Epithelial cell of esophagus (primary cell): ENCODE data around the gene CHMP2B.

Experiments used
- DNase-seq: peaks from one replicate; pipeline ENCODE4 v3.0.0; 2010; ENCODE audit warnings: low read depth
- H3K4me3 ChIP-seq: 2 replicates; pipeline ENCODE4 v1.5.1; 2011; ENCODE audit warnings: mild to moderate bottlenecking, low read length, control low read depth
- TF ChIP-seq, protein P1 (sequence below): IDR thresholded peaks from 2 replicates; pipeline ENCODE4 v1.5.1; 2011; ENCODE audit warnings: low read depth, mild to moderate bottlenecking, low read length, control low read depth, inconsistent platforms; ENCODE audit not compliant: insufficient read depth; ENCODE audit errors: missing control alignments

The CHMP2B gene

DNA sequence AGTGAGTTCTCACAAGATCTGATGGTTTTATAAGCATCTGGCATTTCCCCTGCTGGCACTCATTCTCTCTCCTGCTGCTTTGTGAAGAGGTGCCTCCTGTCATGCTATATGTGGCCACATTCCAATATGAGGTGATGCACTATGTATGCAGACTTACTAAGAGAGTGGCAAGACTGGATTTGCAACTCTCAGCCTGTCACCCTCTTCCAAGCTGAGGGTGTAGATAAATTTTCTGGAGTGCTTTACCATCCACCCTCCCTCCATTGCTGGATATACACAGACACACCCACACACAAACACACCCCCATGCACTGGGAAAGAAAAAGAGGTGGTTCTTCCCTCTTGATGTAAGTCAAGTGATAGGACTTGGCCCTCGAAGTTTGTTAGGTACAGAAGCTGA is 30.2 kb upstream of the CHMP2B start:
- no peak overlapping the region for H3K4me3 ChIP-seq
- TF ChIP-seq, protein P1, sequence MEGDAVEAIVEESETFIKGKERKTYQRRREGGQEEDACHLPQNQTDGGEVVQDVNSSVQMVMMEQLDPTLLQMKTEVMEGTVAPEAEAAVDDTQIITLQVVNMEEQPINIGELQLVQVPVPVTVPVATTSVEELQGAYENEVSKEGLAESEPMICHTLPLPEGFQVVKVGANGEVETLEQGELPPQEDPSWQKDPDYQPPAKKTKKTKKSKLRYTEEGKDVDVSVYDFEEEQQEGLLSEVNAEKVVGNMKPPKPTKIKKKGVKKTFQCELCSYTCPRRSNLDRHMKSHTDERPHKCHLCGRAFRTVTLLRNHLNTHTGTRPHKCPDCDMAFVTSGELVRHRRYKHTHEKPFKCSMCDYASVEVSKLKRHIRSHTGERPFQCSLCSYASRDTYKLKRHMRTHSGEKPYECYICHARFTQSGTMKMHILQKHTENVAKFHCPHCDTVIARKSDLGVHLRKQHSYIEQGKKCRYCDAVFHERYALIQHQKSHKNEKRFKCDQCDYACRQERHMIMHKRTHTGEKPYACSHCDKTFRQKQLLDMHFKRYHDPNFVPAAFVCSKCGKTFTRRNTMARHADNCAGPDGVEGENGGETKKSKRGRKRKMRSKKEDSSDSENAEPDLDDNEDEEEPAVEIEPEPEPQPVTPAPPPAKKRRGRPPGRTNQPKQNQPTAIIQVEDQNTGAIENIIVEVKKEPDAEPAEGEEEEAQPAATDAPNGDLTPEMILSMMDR, result no peak
- peak; percentile 93 for DNase-seq

DNA sequence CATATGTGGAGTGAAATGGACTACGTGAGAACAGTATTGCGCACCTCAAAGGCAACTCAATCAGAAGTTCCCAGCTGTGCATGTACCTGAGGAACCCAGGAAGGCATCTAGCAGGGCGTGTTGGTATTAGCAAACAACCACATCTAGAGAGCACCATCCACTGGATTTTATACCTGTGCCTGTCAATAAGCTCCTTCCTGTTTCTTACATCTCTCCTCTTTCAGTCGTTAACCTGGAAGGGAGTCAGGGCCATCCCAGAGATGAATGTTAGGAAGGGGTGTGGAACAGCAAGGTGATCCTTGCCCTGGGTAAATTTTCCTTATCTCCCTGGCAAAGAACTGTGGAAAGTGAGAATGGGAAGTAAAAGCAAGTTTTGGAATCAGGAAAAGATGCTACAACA is 29.6 kb upstream of the CHMP2B start:
- DNase-seq, result no peak
- H3K4me3 ChIP-seq, result no peak overlapping the region
- TF ChIP-seq, protein P1, result no peak

DNA sequence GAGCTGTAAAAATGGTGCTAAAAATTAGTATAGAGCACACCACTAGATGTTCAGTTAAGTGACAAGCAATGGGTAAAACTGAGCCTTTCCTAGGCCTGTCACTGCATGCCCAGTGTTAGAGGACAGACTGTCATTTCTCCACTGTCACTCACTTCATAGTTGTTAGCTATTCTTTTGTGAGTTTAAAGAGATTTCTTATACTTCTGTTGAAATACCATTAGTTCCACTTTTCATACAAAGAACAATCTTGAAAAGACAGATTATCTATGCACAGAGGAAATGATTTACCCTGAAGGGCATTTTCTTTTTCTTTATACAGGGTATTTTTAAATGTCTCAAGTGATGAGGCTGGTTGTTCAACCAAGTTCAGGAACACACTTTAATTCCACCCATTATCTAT is 28.3 kb upstream of the CHMP2B start:
- peak; percentile 22 for DNase-seq
- TF ChIP-seq, protein P1, result no peak
- H3K4me3 ChIP-seq, result no peak overlapping the region

DNA sequence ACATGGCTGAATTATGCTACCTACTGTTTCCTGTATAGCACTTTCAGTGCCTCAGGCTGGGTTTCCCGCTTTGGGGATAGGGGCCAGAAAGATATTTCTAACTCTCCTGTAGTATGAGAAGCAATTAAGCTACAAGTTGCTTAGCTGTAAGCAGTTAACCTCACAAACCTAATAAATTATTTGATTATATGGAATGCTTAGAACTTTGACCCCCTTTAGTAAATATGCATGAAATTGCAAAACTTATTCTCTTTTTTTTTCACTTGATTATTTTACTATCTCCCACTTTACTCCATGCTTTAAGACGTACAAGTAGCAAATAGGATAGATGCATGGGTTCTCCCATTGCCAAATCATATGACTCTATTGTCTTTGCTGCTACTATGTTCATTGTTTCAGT is 27.5 kb upstream of the CHMP2B start:
- TF ChIP-seq, protein P1, result no peak
- DNase-seq, result no peak
- H3K4me3 ChIP-seq, result no peak overlapping the region

DNA sequence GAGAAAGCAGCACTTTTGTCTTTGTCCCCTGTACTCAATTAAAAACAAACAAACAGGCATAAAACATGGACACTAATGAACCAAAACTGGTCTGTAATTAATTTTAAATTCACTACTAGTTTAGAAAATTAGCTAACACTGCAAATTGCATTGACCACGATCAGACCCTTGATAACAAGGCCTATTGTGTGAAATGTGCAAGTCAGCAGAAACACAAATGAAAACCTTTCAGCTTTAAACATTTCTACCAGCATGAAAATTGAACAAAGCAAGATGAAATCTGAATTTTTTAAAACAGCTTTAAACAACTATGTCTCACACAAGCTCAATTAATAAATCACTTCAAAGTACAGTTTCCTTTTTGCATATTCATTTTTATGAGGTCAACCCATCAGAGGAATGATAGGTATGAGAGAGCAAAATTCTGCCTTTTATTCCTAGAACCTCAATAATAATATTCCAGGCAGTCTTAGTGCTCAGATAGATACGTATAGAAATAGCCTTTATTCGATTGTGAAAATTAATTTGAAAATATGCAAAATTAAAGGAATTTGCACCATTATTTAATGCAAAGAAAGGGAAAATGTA is 27.0 kb upstream of the CHMP2B start:
- TF ChIP-seq, protein P1, result no peak
- no peak for DNase-seq
- no peak overlapping the region for H3K4me3 ChIP-seq

DNA sequence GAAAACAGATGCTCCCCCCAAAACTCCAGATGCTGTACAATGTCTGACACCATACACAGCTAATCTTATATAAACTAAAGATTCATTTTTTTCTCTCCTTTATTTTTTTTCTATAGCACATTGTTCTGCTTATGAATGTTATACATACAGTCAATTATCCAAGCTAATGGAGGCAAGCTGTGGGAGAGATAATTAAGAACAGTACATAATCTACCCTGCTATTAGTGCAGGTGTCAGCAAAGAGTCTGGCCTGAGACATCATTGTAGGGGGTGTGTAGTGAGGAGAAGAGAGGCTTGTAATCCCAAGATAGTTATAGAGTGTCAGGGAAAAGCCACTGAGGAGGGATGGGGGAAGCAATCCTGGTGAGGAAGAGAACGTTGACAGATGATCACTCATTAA is 25.4 kb upstream of the CHMP2B start:
- H3K4me3 ChIP-seq, result no peak overlapping the region
- TF ChIP-seq, protein P1, result no peak
- DNase-seq, result no peak

DNA sequence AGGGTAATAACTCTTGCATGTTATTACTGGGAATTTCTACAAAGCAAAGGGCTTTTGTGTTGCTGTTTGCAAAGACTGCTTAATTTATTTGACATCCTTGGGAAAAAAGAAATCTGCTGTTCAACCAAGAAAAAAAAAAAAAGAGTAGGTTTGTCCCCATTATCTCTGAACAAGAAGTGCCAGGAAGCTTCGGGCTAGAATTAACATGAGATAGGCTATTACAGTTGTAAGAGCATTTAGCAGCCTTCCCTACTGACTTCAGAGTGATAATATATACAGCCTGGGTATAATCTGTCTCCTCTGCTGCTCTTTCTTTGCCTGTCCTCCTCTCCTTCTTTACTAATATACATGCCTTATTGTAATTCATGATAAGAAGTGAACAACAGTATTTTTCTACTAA is 23.3 kb upstream of the CHMP2B start:
- TF ChIP-seq, protein P1, result no peak
- no peak overlapping the region for H3K4me3 ChIP-seq

More for the DNA sequence above, 23.3 kb upstream of the CHMP2B start:
- no peak for DNase-seq
